Epithelial cell of esophagus (primary cell): ENCODE data around the gene WDR44.
"Not testable (repeated sequence)": the region's sequence is repeated elsewhere in the genome, so short reads cannot be mapped to it uniquely, and the experiment has no call there.

Experiments used
- DNase-seq: peaks from one replicate; pipeline ENCODE4 v3.0.0; 2010; ENCODE audit warnings: low read depth
- H3K4me3 ChIP-seq: 2 replicates; pipeline ENCODE4 v1.5.1; 2011; ENCODE audit warnings: mild to moderate bottlenecking, low read length, control low read depth
- TF ChIP-seq, protein P1 (sequence below): IDR thresholded peaks from 2 replicates; pipeline ENCODE4 v1.5.1; 2011; ENCODE audit warnings: low read depth, mild to moderate bottlenecking, low read length, control low read depth, inconsistent platforms; ENCODE audit not compliant: insufficient read depth; ENCODE audit errors: missing control alignments

Gene WDR44, protein sequence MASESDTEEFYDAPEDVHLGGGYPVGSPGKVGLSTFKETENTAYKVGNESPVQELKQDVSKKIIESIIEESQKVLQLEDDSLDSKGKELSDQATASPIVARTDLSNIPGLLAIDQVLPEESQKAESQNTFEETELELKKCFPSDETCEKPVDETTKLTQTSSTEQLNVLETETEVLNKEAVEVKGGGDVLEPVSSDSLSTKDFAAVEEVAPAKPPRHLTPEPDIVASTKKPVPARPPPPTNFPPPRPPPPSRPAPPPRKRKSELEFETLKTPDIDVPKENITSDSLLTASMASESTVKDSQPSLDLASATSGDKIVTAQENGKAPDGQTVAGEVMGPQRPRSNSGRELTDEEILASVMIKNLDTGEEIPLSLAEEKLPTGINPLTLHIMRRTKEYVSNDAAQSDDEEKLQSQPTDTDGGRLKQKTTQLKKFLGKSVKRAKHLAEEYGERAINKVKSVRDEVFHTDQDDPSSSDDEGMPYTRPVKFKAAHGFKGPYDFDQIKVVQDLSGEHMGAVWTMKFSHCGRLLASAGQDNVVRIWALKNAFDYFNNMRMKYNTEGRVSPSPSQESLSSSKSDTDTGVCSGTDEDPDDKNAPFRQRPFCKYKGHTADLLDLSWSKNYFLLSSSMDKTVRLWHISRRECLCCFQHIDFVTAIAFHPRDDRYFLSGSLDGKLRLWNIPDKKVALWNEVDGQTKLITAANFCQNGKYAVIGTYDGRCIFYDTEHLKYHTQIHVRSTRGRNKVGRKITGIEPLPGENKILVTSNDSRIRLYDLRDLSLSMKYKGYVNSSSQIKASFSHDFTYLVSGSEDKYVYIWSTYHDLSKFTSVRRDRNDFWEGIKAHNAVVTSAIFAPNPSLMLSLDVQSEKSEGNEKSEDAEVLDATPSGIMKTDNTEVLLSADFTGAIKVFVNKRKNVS

DNA sequence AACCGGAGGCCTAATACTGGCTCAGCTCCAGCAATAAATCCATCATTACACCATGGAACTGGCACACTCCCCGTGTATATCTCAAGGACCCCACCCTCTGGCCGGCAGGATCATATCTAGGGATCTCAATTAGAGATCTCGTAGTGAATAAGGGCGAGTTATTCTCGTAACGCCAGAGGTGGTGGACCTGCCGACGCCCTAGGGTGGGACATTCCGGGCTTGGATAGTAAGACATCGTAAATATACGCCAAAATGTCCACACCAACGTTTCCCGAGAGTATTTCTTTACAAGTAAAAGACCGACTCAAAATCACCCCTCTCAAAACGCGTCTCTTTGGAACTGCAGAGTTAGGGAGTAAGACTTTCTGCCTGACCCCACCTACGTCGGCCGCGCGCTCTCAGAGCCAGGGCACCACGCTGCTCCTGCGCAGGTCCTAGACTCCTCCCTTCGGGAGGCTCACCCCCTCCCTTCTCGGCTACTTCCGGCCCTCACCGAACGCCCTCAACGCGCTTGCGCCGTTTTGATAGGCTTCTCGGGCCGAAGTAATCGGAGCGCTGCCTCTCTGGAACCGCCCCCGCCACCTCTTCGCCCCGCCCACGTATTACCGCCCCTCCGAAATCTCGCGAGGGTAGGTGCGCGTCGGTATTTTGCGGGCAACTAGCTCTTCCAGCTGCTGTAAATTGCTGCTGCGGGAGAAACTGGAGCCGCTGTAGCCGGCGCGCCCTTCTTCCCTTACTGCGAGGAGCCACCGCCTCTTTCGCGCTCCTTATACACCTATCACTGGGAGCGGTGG lies at the start of gene WDR44:
TSS of gene WDR44 (plus strand) at position 643 of the 794 bp plus-strand sequence. CDS start 398 bp downstream, outside the sequence.
- peak; percentile 92 for DNase-seq
- TF ChIP-seq, protein P1, sequence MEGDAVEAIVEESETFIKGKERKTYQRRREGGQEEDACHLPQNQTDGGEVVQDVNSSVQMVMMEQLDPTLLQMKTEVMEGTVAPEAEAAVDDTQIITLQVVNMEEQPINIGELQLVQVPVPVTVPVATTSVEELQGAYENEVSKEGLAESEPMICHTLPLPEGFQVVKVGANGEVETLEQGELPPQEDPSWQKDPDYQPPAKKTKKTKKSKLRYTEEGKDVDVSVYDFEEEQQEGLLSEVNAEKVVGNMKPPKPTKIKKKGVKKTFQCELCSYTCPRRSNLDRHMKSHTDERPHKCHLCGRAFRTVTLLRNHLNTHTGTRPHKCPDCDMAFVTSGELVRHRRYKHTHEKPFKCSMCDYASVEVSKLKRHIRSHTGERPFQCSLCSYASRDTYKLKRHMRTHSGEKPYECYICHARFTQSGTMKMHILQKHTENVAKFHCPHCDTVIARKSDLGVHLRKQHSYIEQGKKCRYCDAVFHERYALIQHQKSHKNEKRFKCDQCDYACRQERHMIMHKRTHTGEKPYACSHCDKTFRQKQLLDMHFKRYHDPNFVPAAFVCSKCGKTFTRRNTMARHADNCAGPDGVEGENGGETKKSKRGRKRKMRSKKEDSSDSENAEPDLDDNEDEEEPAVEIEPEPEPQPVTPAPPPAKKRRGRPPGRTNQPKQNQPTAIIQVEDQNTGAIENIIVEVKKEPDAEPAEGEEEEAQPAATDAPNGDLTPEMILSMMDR: no peak
- peak within 1 kb of the TSS; percentile 80 for H3K4me3 ChIP-seq

DNA sequence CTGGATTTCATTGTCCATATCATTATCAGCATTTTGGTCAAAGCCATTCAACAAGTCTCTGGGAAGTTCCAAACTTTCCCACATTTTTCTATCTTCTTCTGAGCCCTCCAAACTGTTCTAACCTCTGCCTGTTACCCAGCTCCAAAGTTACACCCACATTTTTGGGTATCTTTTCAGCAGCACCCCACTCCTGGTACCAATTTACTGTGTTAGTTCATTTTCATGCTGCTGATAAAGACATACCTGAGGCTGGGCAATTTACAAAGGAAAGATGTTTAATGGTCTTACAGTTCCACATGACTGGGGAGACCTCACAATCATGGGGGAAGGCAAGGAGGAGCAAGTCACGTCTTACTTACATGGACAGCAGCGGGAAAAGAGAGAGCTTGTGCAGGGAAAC lies 40.1 kb upstream of the WDR44 start:
- not testable (repeated sequence) for DNase-seq, H3K4me3 ChIP-seq

DNA sequence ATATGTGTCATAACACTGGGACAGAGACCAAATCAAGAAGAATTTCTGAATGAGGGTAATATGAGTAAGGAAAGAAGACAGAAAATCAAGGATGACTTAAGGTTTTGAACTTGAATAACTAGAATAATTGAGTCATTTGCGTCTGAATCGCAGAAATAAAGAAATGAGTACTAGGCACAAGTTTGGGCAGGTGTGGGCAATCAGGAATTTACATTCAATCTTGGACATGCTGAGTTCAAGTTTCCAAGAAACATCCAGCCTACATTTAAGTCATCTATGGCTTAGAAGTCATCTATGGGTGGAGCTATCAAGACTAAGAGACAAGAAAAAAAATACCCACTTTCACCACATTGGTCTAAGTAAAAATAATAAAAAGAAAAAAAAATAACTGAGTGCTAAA lies 30.4 kb upstream of the WDR44 start:
- peak; percentile 91 for DNase-seq
- TF ChIP-seq, protein P1: no peak

DNA sequence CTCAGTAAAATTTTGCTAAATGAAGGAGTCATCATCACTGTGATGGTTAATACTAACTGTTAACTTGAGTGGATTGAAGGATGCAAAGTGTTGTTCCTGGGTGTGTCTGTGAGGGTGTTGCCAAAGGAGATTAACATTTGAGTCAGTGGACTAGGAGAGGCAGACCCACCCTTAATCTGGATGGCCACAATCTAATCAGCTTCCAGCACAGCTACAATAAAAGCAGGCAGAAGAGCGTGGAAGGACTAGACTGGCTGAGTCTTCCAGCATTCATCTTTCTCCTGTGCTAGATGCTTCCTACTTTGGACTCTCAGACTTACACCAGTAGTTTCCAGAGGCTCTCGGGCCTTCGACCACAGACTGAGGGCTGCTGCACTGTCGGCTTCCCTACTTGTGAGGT lies 21.3 kb upstream of the WDR44 start:
- H3K4me3 ChIP-seq: no peak overlapping the region
- TF ChIP-seq, protein P1: no peak
- DNase-seq: no peak

More for the DNA sequence above, 30.4 kb upstream of the WDR44 start:
- no peak overlapping the region for H3K4me3 ChIP-seq

DNA sequence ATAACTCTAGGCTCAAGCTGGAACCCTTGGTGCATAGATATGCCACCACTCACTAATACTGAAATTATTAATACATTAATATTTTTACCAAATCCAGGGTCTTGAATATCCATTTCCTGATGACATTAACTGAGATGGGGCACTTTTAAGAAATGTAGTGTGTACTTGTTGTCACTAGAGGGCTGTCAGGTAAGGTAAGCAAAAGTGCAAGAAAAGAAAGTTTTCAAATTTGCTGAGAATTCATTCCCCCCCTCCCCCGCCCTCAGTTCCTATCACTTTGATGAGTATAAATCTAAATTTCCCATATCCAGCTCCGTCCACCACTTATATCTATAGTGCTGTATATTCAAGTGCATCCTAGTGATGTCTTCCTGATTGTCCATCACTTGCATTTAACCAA lies 20.5 kb upstream of the WDR44 start:
- DNase-seq: peak; percentile 8
- no peak overlapping the region for H3K4me3 ChIP-seq
- TF ChIP-seq, protein P1: peak; percentile 32

DNA sequence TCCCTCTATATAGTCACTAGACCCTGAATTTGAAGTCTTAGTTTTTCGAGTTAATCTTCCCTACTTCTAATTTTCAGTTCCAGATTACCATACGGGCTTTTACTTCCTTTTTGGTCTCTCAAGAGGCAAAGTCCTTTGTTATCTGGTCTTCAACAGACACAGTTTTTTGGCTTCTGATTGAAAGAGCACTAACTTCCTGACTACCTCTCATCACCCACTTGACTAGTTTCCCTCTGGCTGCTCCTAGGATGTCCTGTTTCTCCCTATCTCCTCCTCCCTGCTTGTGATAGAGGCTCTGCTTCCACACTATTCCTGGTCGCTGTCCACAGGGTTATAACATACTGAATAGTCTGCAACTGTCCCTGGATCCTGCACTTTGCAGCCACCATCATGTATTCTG lies 16.7 kb upstream of the WDR44 start:
- DNase-seq: no peak
- TF ChIP-seq, protein P1: no peak

More for the DNA sequence above, 16.7 kb upstream of the WDR44 start:
- H3K4me3 ChIP-seq: no peak overlapping the region
